Adrenal gland (tissue), 12 donors: ENCODE measurements around the gene TNS1. TPM values are rescaled to one million over a fixed set of nuclear protein-coding genes. Genes with fewer than 3 reads are reported as not detected.

Experiments used
- DNase-seq, 7 donors: peaks; one replicate each; pipeline ENCODE4 v3.0.0-alpha.2; 2019 to 2020
- H3K27ac ChIP-seq, 5 donors: fragments of 200-600 bp; sonication (generic) in 4 of 5; 1 replicate in 3 of 5; 2 replicates in 2 of 5; pipeline versions ENCODE4 v1.5.1 to v1.8.0; 2016 to 2020; ENCODE audit warnings: mild to moderate bottlenecking in 1 of 5
- H3K27me3 ChIP-seq: fragments of 200-600 bp; 2 replicates; pipeline ENCODE4 v1.8.0; 2021
- H3K36me3 ChIP-seq, 2 donors: fragments of 200-600 bp; replicated peaks in 1 of 2; 1 replicate in 1 of 2; 2 replicates in 1 of 2; pipeline versions ENCODE4 v1.5.1 to v1.8.0; 2018 to 2022
- H3K4me1 ChIP-seq, 2 donors: fragments of 200-600 bp; replicated peaks in 1 of 2; 1 replicate in 1 of 2; 2 replicates in 1 of 2; pipeline versions ENCODE4 v1.5.1 to v1.8.0; 2018 to 2021
- H3K4me3 ChIP-seq, 4 donors: fragments of 200-600 bp; sonication (generic) in 3 of 4; one replicate each; pipeline ENCODE4 v1.5.1; 2016 to 2018
- H3K9me3 ChIP-seq, 3 donors: fragments of 200-600 bp; sonication (generic) in 1 of 3; replicated peaks in 1 of 3; 1 replicate in 2 of 3; 2 replicates in 1 of 3; pipeline versions ENCODE4 v1.5.1 to v1.8.0; 2016 to 2021
- POLR2A ChIP-seq, 2 donors: fragments of 450-650 bp; IDR thresholded peaks; one replicate each; pipeline ENCODE4 v1.6.1; 2017; ENCODE audit warnings: antibody characterized with exemption in 2 of 2, mild to moderate bottlenecking in 2 of 2, moderate library complexity in 1 of 2
- WGBS, 4 donors: extraction: QIAGEN DNeasy Blood & Tissue Kit in 2 of 4; methylation state at CpG; one replicate each; pipeline versions ENCODE4 v1.1.5 to v1.1.7; 2013 to 2017; 5-methylcytosine and 5-hydroxymethylcytosine counted together
- intact Hi-C, 2 donors: fragments of 100-400 bp; cut with DNase I; formaldehyde crosslinking; loops; one replicate each; pipeline versions ENCODE4 v1.14.1 to v1.15.0; 2022 to 2023
- polyA plus RNA-seq, 3 donors: library from polyadenylated mRNA; stranded (reverse); fragments of 200-250 nt in 2 of 3; fragments of 350-450 nt in 1 of 3; fragmentation: Illumina TruSeq in 1 of 3; extraction: RNeasy Lipid Tissue Mini Kit (QIAGEN cat#74804) in 1 of 3; gene quantifications; one replicate each; pipeline ENCODE4 v1.2.3, GENCODE V29; 2013 to 2014
- total RNA-seq, 9 donors: library from RNA; depleted of rRNA in 4 of 9; stranded (reverse); fragments of >200 nt in 4 of 9; fragments of 120-200 nt in 1 of 9; fragmentation: NEBNext Ultra II Directional in 1 of 9; extraction: Animal tissue kit (Norgen Biotek cat#: 25700) in 1 of 9; gene quantifications; one replicate each; pipeline versions ENCODE4 v1.1.0 to v1.2.4, GENCODE V29; 2013 to 2023
- TF ChIP-seq, protein P1 (sequence below), 6 experiments: fragments of 450-650 bp in 4 of 6; fragments of 200-600 bp in 2 of 6; sonication (generic) in 1 of 6; IDR thresholded peaks; 1 replicate in 5 of 6; 2 replicates in 1 of 6; pipeline versions ENCODE4 v1.5.1 to v1.8.0; 2016 to 2021; ENCODE audit warnings: antibody characterized with exemption in 6 of 6, mild to moderate bottlenecking in 2 of 6, moderate library complexity in 1 of 6
- donor health status: healthy with polysubstance abuse.
- donor health status: Bipolar disorder and iron deficiency.
- donor health status: DM: yes; HTN: yes; CAD: no.
- donor health status: DM: no; HTN: no; CAD: no.
- donor health status: DM: no; HTN: no; CAD: no.
- donor health status: DM: yes; HTN: yes; CAD: no.

The TNS1 gene
- total and polyA plus RNA-seq, 12 donors, result 34.1 to 341 (median 252) TPM

DNA sequence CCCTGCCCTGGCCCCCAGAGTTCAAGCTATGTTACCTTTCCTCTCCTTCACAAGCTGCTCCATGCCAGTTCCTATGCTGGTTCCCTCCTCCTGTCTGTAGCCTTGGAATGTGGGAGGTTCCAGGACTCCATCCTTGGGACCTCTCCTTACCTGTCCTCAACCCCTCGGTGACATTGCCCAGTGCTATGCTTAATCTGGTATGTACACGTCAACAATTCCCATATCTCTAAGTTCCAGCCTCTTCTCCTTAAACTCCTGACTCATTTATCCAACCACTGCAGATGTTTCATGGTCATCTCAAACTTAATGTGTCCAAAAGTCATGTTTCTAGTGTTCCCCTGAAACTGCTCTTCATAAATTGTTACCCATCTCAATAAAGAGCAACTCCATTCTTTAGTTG is 160.8 kb downstream of the TNS1 start:
- no peaks in the 10 kb centered on the region for H3K9me3 ChIP-seq
- WGBS, 4 donors, result 53 to 69% (median 64%) methylated on average over 2 of the region's 2 CpGs
- intact Hi-C loops, result no loop called here

DNA sequence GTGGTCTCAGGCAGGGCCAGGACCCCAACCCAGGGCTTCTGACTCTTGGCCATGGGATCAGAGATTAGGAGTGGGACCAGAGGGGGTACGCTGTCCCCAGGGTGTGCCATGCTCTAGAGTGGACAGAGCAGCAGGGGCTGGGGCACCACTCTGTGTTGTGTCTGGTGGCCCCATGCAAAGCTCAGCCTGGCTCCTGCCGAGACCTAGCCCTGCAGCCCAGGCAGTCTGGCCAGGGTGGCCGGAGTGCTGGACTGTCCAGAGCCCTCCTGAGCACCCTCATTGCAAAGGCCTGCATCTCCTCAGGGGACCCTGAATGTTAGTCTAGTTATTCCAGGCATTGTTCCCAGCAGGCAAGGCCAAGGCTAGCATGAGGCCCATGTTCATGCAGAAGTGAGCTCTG is 162.3 kb downstream of the TNS1 start:
- H3K27ac ChIP-seq, result peak overlapping the region in 3 of 5 donors; percentile 9 to 91 (median 54)
- H3K27me3 ChIP-seq, result no peaks in the 10 kb centered on the region
- H3K4me1 ChIP-seq, result peaks cover 0 to 70% of the 10 kb centered on the region in 2 donors
- H3K4me3 ChIP-seq, result no peak overlapping the region
- peaks cover 0 to 53% of the 10 kb centered on the region in 2 donors for H3K36me3 ChIP-seq
- 66 to 100% (median 87%) methylated on average over 3 of the region's 3 CpGs for WGBS, 4 donors
- no peak for TF ChIP-seq POLR2A (IDR thresholded peaks at IDR 0.05)
- TF ChIP-seq, protein P1, sequence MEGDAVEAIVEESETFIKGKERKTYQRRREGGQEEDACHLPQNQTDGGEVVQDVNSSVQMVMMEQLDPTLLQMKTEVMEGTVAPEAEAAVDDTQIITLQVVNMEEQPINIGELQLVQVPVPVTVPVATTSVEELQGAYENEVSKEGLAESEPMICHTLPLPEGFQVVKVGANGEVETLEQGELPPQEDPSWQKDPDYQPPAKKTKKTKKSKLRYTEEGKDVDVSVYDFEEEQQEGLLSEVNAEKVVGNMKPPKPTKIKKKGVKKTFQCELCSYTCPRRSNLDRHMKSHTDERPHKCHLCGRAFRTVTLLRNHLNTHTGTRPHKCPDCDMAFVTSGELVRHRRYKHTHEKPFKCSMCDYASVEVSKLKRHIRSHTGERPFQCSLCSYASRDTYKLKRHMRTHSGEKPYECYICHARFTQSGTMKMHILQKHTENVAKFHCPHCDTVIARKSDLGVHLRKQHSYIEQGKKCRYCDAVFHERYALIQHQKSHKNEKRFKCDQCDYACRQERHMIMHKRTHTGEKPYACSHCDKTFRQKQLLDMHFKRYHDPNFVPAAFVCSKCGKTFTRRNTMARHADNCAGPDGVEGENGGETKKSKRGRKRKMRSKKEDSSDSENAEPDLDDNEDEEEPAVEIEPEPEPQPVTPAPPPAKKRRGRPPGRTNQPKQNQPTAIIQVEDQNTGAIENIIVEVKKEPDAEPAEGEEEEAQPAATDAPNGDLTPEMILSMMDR (IDR thresholded peaks at IDR 0.05), result no peak
- no peaks in the 10 kb centered on the region for H3K9me3 ChIP-seq
- DNase-seq, result no peak
- intact Hi-C loops, result no loop called here

More for the DNA sequence above, 160.8 kb downstream of the TNS1 start:
- TF ChIP-seq, protein P1 (IDR thresholded peaks at IDR 0.05), result no peak
- no peak for TF ChIP-seq POLR2A (IDR thresholded peaks at IDR 0.05)
- no peak for DNase-seq
- H3K4me1 ChIP-seq, result peaks cover 4 to 61% of the 10 kb centered on the region in 2 donors
- no peaks in the 10 kb centered on the region for H3K27me3 ChIP-seq
- peaks cover 0 to 57% of the 10 kb centered on the region in 2 donors for H3K36me3 ChIP-seq
- peak overlapping the region in 2 of 5 donors; percentile 54 to 74 for H3K27ac ChIP-seq
- no peak overlapping the region for H3K4me3 ChIP-seq

DNA sequence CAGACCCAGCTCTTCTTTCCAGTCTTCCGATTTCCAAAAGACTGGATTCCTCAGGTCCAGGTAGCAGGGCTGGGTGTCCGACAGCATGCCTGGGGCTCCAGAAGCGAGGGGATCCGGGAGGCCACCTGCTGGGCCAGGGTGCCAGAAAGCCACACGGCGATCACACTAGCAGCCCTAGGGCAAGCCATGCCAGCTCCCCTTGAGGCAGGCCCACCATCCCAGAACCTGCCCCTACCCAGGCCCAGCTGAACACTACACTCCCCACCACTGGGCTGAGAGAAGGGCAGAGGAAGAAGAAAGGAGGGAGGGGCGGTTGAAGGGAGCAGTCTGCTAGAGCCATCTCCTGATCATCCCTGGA is 163.1 kb downstream of the TNS1 start:
- no peaks in the 10 kb centered on the region for H3K27me3 ChIP-seq
- intact Hi-C loops, result no loop called here
- no peaks in the 10 kb centered on the region for H3K9me3 ChIP-seq
- TF ChIP-seq, protein P1 (IDR thresholded peaks at IDR 0.05), result no peak
- TF ChIP-seq POLR2A (IDR thresholded peaks at IDR 0.05), result no peak
- no peak for DNase-seq
- peaks cover 0 to 53% of the 10 kb centered on the region in 2 donors for H3K36me3 ChIP-seq
- WGBS, 4 donors, result 91 to 98% (median 97%) methylated on average over 6 to 7 of the region's 7 CpGs
- H3K4me3 ChIP-seq, result no peak overlapping the region
- peaks cover 0 to 77% of the 10 kb centered on the region in 2 donors for H3K4me1 ChIP-seq
- H3K27ac ChIP-seq, result peak overlapping the region in 2 of 5 donors; percentile 41 to 91

DNA sequence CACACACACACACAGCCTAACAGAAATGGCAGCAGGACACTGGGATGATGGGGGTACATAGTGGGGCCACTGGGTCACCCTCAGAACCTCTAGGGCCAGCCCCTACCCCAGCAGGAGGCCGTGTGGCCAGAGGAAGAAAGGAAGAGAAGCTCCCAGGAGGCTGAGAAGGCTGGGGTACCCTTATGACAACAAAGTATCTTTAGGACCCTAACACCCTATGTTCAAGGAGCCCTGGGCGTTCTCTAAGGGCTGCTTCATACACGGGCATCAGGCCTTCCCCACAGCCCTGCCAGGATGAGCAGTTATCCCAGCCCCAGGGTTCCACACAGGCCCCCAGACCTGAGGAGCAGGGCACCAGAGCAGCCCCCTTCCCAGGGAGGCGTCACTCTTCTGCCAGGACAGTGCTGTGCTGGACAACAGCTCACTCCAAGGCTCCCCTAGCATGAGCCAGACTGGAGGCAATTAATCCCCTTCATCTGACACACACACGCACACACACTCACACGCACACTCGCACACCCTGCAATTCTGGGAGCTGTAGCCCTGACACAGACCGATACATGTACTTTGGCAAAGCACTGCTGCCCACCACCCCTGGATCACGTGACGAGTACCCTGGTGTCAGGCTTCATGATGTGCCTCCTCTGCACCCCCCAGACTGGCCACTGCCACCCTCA is 163.6 kb downstream of the TNS1 start:
- 70 to 87% (median 85%) methylated on average over 2 to 10 of the region's 10 CpGs for WGBS, 4 donors
- TF ChIP-seq, protein P1 (IDR thresholded peaks at IDR 0.05), result no peak
- no peak for TF ChIP-seq POLR2A (IDR thresholded peaks at IDR 0.05)
- Histone ChIP-seq H3K9me3 (no peaks in the 10 kb centered on the region), H3K36me3 (peaks cover 0 to 57% of the 10 kb centered on the region in 2 donors), H3K27me3 (no peaks in the 10 kb centered on the region), H3K4me1 (peaks cover 0 to 77% of the 10 kb centered on the region in 2 donors), H3K4me3 (no peak overlapping the region), H3K27ac (peak overlapping the region in 2 of 5 donors; percentile 69 to 91)
- DNase-seq, result no peak
- intact Hi-C loops, result no loop called here
